HG02642 (cell line): ENCODE measurements around the gene ATXN1.

ENCODE experiments used
- ATAC-seq: cut with Tn5 transposase; IDR thresholded peaks from one replicate; pipeline ENCODE4 v1.9.1; 2021; ENCODE audit warnings: mild to moderate bottlenecking; ENCODE audit not compliant: unreplicated experiment, poor library complexity

The ATXN1 gene

DNA sequence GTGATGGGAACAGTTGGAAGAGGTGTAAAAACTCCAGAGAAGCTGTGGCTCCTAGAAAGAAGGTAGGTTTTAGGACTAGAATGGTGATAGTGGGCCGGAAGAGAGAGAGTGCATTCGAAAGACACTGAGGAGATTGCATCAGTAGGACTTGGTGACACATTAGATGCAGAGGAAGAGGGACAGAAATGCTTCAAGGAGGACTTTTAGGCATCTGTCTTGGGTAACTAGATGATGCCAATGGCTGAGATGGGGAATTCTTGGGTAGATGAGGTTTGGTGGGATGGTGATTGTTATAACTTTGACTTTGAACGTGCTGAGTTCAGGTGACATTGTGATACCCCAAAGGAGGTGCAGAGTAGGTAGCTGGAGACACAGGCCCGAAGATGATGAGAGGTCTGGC lies 326.4 kb downstream of the ATXN1 start:
- ATAC-seq, result no peak

GRCh38 chr6:16433338-16433890 lies 327.8 kb downstream of the ATXN1 start:
- ATAC-seq, result no peak

GRCh38 chr6:16432075-16433032 lies 328.9 kb downstream of the ATXN1 start:
- ATAC-seq, result peak; percentile 59

DNA sequence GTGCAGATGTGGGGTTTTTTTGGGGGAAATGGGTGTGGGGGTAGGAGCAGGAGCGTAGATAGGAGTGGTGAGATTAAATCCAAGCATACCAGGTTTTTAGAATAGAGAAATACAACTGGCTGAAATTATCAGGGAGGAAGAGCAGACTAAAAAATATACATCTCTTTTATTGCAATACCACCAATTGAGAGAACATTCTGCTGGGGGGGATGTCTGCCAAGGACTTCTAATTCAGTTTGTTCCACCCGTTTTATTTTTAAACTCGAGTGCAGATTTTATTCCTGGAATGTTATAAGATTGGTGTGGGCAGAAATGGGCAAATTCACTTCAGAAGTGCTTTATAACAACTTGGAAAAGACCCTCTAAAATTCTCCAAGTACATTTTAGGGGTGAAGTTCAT lies 330.2 kb downstream of the ATXN1 start:
- no peak for ATAC-seq

- ATAC-seq, result no peak
Measured at GRCh38 chr6:16430391-16431089, 330.7 kb downstream of the ATXN1 start.

DNA sequence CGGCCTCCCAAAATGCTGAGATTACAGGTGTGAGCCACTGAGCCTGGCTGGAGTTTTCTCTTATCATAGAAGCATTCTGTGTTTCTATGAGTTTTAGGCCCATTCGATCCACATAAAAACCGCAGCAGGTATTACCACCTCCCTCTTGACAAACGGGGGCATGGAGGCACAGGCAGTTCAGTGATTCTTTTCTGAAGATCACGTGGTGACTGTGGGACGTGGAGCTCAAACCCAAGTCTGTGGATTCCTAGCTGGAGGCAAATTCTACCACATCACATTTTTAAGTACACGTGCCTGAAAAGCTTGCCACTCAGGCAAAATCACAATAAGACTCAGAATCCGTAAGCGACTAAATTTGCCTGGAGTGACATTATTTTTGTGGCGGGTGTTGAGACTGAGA lies 331.6 kb downstream of the ATXN1 start:
- no peak for ATAC-seq

DNA sequence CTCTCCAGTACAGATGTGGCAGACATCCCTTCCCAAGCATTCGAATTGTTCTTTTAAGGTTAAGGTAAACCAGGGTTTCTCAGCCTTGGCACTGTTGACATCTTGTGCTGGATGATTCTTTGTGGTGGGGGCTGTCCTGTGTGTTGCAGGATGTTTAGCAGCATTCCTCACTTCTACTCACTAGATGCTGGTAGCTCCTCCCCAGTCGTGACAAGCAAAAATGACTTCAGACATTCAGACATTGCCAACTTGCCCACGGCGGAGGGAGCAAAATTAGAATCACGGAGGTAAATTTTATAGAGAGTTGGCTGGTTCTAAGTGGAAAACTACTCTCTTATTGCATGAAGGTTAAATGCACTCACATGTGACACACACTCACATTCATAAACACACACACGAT lies 334.1 kb downstream of the ATXN1 start:
- no peak for ATAC-seq

DNA sequence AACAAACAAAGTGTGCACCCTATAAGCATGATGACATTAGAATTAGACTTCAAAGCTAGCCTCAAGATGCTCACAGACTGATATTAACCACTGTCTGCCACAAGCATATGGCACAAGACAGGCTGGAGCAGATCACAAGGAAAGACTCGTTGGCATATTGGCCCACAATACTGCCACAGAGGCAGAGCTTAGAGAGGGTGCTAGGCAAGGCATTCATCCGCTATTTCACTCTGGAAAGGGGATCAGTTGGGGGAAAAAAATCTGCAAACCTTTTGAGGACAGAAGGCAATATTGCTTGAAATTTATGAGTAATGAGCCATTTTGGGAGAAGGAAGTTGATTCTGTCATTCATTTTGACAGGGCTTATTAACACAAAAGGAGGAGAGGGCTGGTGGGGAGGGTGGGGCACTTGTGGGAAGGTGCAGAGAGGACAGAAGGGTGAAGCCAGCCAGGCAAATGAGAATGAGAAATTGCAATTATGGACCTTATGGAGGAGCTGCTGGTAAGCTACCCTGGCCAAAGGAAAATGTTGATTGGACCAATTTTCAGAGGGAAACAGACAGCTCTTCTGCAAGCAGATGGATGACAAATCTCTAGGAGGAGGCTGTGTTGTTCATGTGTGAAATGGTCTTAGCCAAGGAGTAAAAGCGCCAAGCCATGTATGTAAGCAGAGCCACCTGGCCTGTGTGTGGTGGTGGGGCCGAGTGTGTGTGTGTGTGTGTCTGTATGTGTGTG lies 335.2 kb downstream of the ATXN1 start:
- ATAC-seq, result no peak

GRCh38 chr6:16421462-16421960 lies 339.7 kb downstream of the ATXN1 start:
- ATAC-seq, result peak; percentile 7

DNA sequence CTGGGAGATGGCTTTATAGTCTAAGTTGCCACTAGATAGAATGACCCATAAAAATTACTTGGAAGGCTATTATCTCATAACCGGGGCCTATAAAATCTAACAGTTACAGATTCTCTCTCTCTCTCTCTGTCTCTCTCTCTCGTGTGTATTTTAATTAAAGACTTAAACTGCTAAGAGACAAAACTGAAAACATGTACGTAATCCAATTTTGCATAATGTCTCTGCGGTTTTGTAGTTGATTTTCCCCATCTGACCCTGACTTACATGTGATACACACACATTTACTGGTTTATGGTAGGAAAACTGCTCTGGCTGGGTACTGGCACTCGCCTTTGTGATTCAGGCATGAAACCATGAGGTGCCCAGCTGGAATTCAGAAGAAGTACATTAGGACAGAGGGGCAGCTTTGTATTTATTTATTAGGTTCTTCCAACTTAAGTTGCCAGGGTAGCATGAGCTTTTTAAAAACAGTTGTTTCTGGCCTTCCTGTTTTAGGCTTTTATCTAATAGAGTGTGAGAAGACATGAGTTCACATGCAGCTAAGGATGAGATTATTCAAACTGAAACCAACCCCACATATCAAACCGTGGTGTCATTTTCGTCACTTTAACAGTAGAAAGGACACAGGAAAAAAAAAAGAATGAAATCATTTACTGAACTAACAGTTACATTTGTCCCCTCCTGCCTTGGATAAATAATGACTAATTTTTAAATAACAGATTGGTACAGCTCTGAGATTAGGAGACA lies 340.4 kb downstream of the ATXN1 start:
- peak; percentile 71 for ATAC-seq

DNA sequence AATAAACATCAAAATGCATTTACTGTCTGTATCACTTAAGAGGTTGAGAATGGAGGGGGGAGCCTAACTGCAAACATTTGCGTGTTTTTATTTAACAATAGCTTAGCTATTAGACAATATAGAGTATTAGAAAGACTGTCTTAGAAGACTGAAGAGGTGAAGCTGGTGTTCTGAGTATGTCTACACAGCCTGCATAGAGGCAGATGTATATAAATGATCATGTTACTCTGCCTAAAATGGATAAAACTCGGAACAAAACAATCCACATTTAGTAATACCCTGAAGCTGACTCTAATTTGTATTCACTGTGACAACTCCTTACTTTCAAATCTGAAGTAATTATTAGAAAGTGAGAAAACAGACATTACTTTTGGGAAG lies 340.9 kb downstream of the ATXN1 start:
- ATAC-seq, result peak; percentile 23

DNA sequence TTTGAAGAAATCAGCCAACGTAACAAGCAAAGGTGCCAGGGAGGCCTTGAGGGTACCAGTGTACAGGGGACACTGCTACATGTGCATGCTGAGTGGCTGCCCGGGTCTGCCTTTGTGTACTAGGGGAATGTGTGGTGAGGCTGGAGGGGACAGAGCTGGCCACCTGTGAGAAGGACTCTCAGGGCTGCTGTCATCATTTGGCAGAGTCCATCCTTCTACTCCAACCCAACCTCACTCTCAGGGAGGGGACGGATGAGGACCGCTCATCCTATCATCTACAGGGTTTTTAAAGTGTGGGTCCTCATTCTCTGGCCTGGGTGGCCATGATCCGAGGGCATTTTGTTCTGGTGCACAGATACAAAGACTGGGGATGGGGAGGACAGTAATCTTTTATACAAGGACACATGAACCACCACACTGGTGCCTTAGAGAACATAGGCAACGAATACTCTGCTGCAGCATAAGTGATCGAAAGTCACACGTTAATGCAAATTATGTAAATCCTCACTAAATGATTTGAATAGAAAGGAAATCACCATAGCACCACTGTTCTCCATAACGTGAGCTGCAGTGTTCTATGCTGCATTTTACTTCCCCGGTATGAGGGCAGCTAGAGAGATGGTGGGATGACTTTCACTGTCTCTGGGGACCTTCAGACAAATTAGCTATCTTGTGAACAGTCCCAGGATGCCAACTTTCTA lies 341.5 kb downstream of the ATXN1 start:
- peak; percentile 65 for ATAC-seq

DNA sequence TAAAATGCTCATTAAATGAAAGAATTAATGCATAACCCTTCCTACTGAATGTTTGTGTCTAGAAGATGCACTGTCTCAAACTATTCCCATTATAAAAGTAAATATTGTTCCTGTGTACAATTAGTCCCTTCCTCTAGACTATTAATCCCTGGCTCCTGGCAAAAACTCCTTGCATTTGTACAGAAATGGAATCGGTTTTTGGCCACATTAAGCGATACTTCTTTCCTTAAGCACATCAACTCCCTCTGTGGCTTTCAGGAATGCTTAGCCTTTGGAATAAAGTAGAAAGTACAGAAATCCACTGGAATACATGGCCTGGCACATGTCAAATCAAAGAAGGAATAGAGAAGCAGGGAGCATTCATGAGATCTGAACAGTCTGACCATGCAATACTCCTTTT lies 343.1 kb downstream of the ATXN1 start:
- ATAC-seq, result no peak

DNA sequence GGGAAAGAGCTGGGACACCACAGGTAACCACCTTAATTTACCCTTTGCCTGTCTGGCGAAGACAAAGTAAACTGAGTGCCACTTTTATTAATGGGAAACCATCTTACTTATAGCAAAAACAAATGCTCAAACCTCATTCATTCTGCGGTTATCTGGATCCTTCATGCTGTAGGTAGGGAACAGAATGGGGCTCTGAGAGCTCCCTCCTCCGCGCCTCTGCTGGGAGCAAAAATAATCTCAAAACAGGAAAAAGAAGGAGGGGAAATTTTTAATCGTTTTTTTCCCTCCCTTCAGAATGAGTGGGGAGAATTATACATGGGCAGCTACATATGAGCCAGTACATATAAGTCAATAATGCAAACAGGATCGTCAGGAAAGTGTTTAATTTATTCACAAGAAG lies 345.6 kb downstream of the ATXN1 start:
- no peak for ATAC-seq

GRCh38 chr6:16414205-16414604 lies 347.1 kb downstream of the ATXN1 start:
- peak; percentile 66 for ATAC-seq

GRCh38 chr6:16413399-16413798 lies 347.9 kb downstream of the ATXN1 start:
- peak; percentile 39 for ATAC-seq

DNA sequence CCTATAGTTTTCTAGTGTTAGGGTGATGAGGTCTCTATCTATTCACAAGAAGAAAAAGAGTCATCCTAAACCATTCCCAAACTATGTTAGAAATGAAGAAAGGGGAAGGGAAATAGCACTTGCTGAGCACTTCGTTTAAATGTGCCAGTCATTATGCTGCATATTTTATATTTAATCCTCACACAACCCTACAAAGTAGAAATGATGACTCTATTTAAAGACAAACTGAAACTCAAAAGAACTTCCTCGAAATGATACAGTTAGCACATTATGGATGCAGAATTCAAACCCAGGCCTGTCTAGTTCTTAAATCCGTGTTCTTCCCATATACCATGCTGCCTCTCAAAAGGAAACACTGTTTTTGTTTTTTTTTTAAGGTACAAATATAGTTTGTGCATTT lies 348.3 kb downstream of the ATXN1 start:
- ATAC-seq, result no peak

GRCh38 chr6:16412171-16412570 lies 349.1 kb downstream of the ATXN1 start:
- ATAC-seq, result no peak
